PC-3 (cell line): ENCODE results near the gene CYBC1.
"Not testable (repeated sequence)": the region's sequence is repeated elsewhere in the genome, so short reads cannot be mapped to it uniquely, and the experiment has no call there.

Source experiments
- CTCF ChIP-seq: fragments of 300-600 bp; sonication (generic); conservative IDR thresholded peaks from 2 replicates; pipeline ENCODE4 v1.5.1; 2017; ENCODE audit warnings: antibody characterized with exemption, low read depth, mild to moderate bottlenecking, low read length
- EZH2 ChIP-seq: fragments of 300-600 bp; sonication (generic); IDR thresholded peaks from one replicate; pipeline ENCODE4 v1.6.1; 2017; ENCODE audit warnings: antibody characterized with exemption, mild to moderate bottlenecking, low read length; ENCODE audit not compliant: unreplicated experiment
- EZH2phosphoT487 ChIP-seq: fragments of 300-600 bp; sonication (generic); IDR thresholded peaks from 2 replicates; pipeline ENCODE4 v1.6.1; 2018; ENCODE audit warnings: mild to moderate bottlenecking, antibody characterized with exemption, low read length, borderline replicate concordance

- TF ChIP-seq CTCF, EZH2phosphoT487, EZH2: not testable (repeated sequence)
Measured at GRCh38 chr17:82412081-82412480, 38.5 kb downstream of the CYBC1 start.
